Smooth muscle cell (in vitro differentiated cells): ENCODE results near the gene COL8A1. TPM values are rescaled to one million over a fixed set of nuclear protein-coding genes. Genes with fewer than 3 reads are reported as not detected.

Experiments used
- DNase-seq: peaks from one replicate; lab custom pipeline; 2025; ENCODE audit not compliant: unreplicated experiment; lab: John Stamatoyannopoulos, UW
- H2AFZ ChIP-seq: fragments of 200-600 bp; sonication (generic); 2 replicates; pipeline ENCODE4 v1.6.0; 2016; ENCODE audit warnings: antibody characterized with exemption, low read depth, mild to moderate bottlenecking
- H3F3A ChIP-seq: fragments of 200-600 bp; sonication (generic); 2 replicates; pipeline ENCODE4 v1.6.0; 2017; ENCODE audit warnings: antibody characterized with exemption, low read depth
- H3K27ac ChIP-seq: fragments of 200-600 bp; sonication (generic); 2 replicates; pipeline ENCODE4 v1.5.1; 2016; ENCODE audit warnings: low read depth, mild to moderate bottlenecking
- H3K27me3 ChIP-seq: fragments of 200-600 bp; sonication (generic); 2 replicates; pipeline ENCODE4 v1.6.1; 2016; ENCODE audit warnings: low read depth, mild to moderate bottlenecking
- H3K36me3 ChIP-seq: fragments of 200-600 bp; sonication (generic); 2 replicates; pipeline ENCODE4 v1.5.1; 2016; ENCODE audit warnings: low read depth
- H3K4me1 ChIP-seq: fragments of 200-600 bp; sonication (generic); 2 replicates; pipeline ENCODE4 v1.5.1; 2016; ENCODE audit warnings: low read depth
- H3K4me2 ChIP-seq: fragments of 200-600 bp; sonication (generic); 2 replicates; pipeline ENCODE4 v1.6.0; 2016; ENCODE audit warnings: mild to moderate bottlenecking
- H3K4me3 ChIP-seq: fragments of 200-600 bp; sonication (generic); 2 replicates; pipeline ENCODE4 v1.5.1; 2016; ENCODE audit warnings: mild to moderate bottlenecking
- H3K79me2 ChIP-seq: fragments of 200-600 bp; sonication (generic); 2 replicates; pipeline ENCODE4 v1.6.0; 2016; ENCODE audit warnings: low read depth, mild to moderate bottlenecking
- H3K9ac ChIP-seq: fragments of 200-600 bp; sonication (generic); 2 replicates; pipeline ENCODE4 v1.6.0; 2016; ENCODE audit warnings: low read depth
- H3K9me3 ChIP-seq: fragments of 200-600 bp; sonication (generic); replicated peaks from 2 replicates; pipeline ENCODE4 v1.5.1; 2016; ENCODE audit warnings: low read depth
- H4K20me1 ChIP-seq: fragments of 200-600 bp; sonication (generic); 2 replicates; pipeline ENCODE4 v1.6.0; 2016; ENCODE audit warnings: low read depth
- WGBS: methylation state at CpG from one replicate; pipeline ENCODE4 v1.1.7; 2016; ENCODE audit warnings: low lambda C conversion rate; 5-methylcytosine and 5-hydroxymethylcytosine counted together
- polyA plus RNA-seq: library from polyadenylated mRNA; unstranded; fragments of >200 nt; fragmentation: Nextera tagmentation; extraction: Ambion mirVana; gene quantifications from 2 replicates; pipeline ENCODE4 v1.2.1, GENCODE V29; 2016
- total RNA-seq: library from RNA; depleted of rRNA; stranded (reverse); fragments of >200 nt; gene quantifications from 2 replicates; pipeline ENCODE4 v1.2.3, GENCODE V29; 2014
- TF ChIP-seq, protein P1 (sequence below): fragments of 200-600 bp; sonication (generic); IDR thresholded peaks from 2 replicates; pipeline ENCODE4 v1.5.1; 2017; ENCODE audit warnings: borderline replicate concordance, mild to moderate bottlenecking, antibody characterized with exemption; ENCODE audit not compliant: insufficient read depth, poor library complexity, severe bottlenecking

COL8A1 gene
- total and polyA plus RNA-seq, 2 experiments from 2014 or later = 7.9 to 8.2 TPM

DNA sequence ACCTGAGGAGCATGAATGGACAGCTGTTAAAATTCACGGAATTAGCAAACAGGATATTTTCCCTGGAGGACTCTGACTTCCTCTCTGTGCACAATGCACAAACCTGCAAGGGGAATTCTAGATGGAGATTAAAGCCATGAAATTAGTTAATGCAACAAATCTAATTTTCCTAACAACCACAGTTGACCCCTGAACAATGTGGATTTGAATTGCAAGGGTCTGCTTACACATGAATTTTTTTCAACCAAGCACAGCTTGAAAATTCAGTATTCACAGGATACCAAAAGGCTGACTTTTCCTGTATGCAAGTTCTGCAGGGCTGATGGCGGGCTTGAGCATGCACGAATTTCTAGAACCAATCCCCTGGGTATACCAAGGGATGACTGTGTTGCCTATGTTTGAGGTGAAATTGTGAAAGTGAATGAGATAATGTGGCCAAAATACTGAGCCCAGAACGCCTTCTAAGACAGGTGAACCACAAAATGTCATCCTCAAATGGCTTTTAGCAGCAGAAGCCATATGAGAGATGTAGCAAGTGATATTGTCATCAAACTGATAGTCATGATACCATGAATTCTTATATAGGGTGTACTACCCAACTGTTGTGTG lies 52.5 kb downstream of the COL8A1 start:
- Histone ChIP-seq H2AFZ (no peak overlapping the region), H3K4me3 (no peak overlapping the region), H3K4me2 (no peak overlapping the region), H3F3A (no peaks in the 10 kb centered on the region), H3K36me3 (no peaks in the 10 kb centered on the region), H3K27me3 (no peaks in the 10 kb centered on the region), H3K27ac (no peak overlapping the region), H3K9me3 (no peaks in the 10 kb centered on the region), H3K4me1 (no peaks in the 10 kb centered on the region), H4K20me1 (no peaks in the 10 kb centered on the region), H3K79me2 (no peaks in the 10 kb centered on the region), H3K9ac (no peak overlapping the region)
- WGBS = 85% methylated on average over 4 of the region's 4 CpGs
- DNase-seq = no peak
- TF ChIP-seq, protein P1, sequence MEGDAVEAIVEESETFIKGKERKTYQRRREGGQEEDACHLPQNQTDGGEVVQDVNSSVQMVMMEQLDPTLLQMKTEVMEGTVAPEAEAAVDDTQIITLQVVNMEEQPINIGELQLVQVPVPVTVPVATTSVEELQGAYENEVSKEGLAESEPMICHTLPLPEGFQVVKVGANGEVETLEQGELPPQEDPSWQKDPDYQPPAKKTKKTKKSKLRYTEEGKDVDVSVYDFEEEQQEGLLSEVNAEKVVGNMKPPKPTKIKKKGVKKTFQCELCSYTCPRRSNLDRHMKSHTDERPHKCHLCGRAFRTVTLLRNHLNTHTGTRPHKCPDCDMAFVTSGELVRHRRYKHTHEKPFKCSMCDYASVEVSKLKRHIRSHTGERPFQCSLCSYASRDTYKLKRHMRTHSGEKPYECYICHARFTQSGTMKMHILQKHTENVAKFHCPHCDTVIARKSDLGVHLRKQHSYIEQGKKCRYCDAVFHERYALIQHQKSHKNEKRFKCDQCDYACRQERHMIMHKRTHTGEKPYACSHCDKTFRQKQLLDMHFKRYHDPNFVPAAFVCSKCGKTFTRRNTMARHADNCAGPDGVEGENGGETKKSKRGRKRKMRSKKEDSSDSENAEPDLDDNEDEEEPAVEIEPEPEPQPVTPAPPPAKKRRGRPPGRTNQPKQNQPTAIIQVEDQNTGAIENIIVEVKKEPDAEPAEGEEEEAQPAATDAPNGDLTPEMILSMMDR = no peak

DNA sequence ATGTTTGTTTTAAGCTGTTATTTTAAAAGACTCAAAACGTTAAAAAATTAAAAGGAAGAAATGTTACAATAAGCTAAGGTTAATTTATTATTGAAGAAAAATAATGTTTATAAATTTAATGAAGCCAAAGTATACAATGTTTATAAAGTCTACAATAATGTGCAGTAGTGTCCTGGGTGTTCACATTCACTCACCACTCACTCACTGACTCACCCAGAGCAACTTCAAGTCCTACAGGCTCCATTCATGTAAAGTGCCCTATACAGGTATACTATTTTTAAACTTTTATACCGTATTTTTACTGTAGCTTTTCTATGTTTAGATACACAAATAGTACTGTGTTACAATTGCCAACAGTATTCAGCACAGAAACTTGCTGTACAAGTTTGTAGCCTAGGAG lies 55.2 kb downstream of the COL8A1 start:
- no peak for DNase-seq
- WGBS = 81% methylated on average over 2 of the region's 2 CpGs
- H3K27me3 ChIP-seq = no peaks in the 10 kb centered on the region

GRCh38 chr3:99696497-99696896 lies 58.1 kb downstream of the COL8A1 start:
- peaks cover 5% of the 10 kb centered on the region for H3F3A ChIP-seq
- TF ChIP-seq, protein P1 = no peak
- 94% methylated on average over 5 of the region's 5 CpGs for WGBS

More for the DNA sequence above, 55.2 kb downstream of the COL8A1 start:
- Histone ChIP-seq H3K4me3 (no peak overlapping the region), H2AFZ (no peak overlapping the region), H3K4me2 (no peak overlapping the region), H3F3A (no peaks in the 10 kb centered on the region), H3K36me3 (no peaks in the 10 kb centered on the region), H3K9ac (no peak overlapping the region), H3K79me2 (no peaks in the 10 kb centered on the region), H4K20me1 (no peaks in the 10 kb centered on the region), H3K9me3 (no peaks in the 10 kb centered on the region), H3K4me1 (no peaks in the 10 kb centered on the region), H3K27ac (no peak overlapping the region)
- TF ChIP-seq, protein P1 = no peak

GRCh38 chr3:99697250-99697649 lies 58.9 kb downstream of the COL8A1 start:
- Histone ChIP-seq H3K4me2 (no peak overlapping the region), H3K9me3 (no peaks in the 10 kb centered on the region), H3K9ac (no peak overlapping the region), H3K27ac (no peak overlapping the region), H2AFZ (no peak overlapping the region), H3K27me3 (no peaks in the 10 kb centered on the region), H3K79me2 (no peaks in the 10 kb centered on the region), H3K36me3 (no peaks in the 10 kb centered on the region), H3F3A (peaks cover 5% of the 10 kb centered on the region), H3K4me3 (no peak overlapping the region), H3K4me1 (no peaks in the 10 kb centered on the region), H4K20me1 (no peaks in the 10 kb centered on the region)
- DNase-seq = no peak
- TF ChIP-seq, protein P1 = no peak
- 98% methylated on average over 5 of the region's 5 CpGs for whole genome bisulfite sequencing

More at GRCh38 chr3:99696497-99696896, 58.1 kb downstream of the COL8A1 start:
- DNase-seq = no peak
- H3K4me3 ChIP-seq = no peak overlapping the region
- H3K27ac ChIP-seq = no peak overlapping the region
- H3K9me3 ChIP-seq = no peaks in the 10 kb centered on the region
- H3K4me1 ChIP-seq = no peaks in the 10 kb centered on the region
- no peak overlapping the region for H2AFZ ChIP-seq
- no peak overlapping the region for H3K9ac ChIP-seq
- H4K20me1 ChIP-seq = no peaks in the 10 kb centered on the region
- no peak overlapping the region for H3K4me2 ChIP-seq
- no peaks in the 10 kb centered on the region for H3K27me3 ChIP-seq
- no peaks in the 10 kb centered on the region for H3K36me3 ChIP-seq
- no peaks in the 10 kb centered on the region for H3K79me2 ChIP-seq
